A549 treated with Mapracorat at 1 μM for 4 hours (cell line): ENCODE measurements around the gene FIGLA. TPM values are rescaled to one million over a fixed set of nuclear protein-coding genes. Genes with fewer than 3 reads are reported as not detected.

Experiments
- total RNA-seq: library from RNA; stranded (reverse); fragments of 200-300 nt; extraction: Qiagen RNA extraction; gene quantifications from 5 replicates; pipeline ENCODE4 v1.2.3, GENCODE V29; 2022

FIGLA gene
- not detected in 5 replicates for total RNA-seq

GRCh38 chr2:70790136-70790828 lies at the start of gene FIGLA:
FIGLA (minus strand) TSS chr2:70790643; CDS start chr2:70790638, 5 bp downstream.

GRCh38 chr2:70835643-70836042 lies 45.2 kb upstream of the FIGLA start, which contains the start of gene CD207:
CD207 (minus strand) TSS chr2:70835816; CDS start chr2:70835776, 40 bp downstream.

GRCh38 chr2:70820499-70820898 lies 30.1 kb upstream of the FIGLA start, which contains the start of gene CLEC4F:
CLEC4F (minus strand) TSS chr2:70820599; CDS start chr2:70820523, 76 bp downstream.

GRCh38 chr2:70767699-70768589 lies 22.5 kb downstream of the FIGLA start, which contains the start of gene ADD2:
ADD2 (minus strand) TSS chr2:70768200; CDS start chr2:70706408, 61,792 bp downstream.

Other genes starting within 250 kb of the FIGLA start
- 4.7 to 5.5 TPM (median 4.9 TPM) in 5 replicates for gene TGFA, start 236.8 kb downstream of the FIGLA start, total RNA-seq
- gene ADD2, start 22.4 kb downstream of the FIGLA start, total RNA-seq, result 21.3 to 27.6 TPM (median 27.3 TPM) in 5 replicates
- not detected in 5 replicates for gene CLEC4F, start 30.0 kb upstream of the FIGLA start, total RNA-seq
- not detected in 5 replicates for gene CD207, start 45.2 kb upstream of the FIGLA start, total RNA-seq
- 3.4 to 5.6 TPM (median 4.4 TPM) in 5 replicates for gene VAX2, start 109.9 kb upstream of the FIGLA start, total RNA-seq
- 2.0 to 2.7 TPM (median 2.2 TPM) in 5 replicates for gene ATP6V1B1, start 145.3 kb upstream of the FIGLA start, total RNA-seq
- 0.11 to 0.30 TPM (median 0.16 TPM) in 3 of 5 replicates, not detected in the others for gene ANKRD53, start 188.0 kb upstream of the FIGLA start, total RNA-seq
- gene TEX261, start 204.2 kb upstream of the FIGLA start, total RNA-seq, result 75.0 to 81.6 TPM (median 80.7 TPM) in 5 replicates